ENCODE results near the gene NUDT3. TPM values are rescaled to one million over a fixed set of nuclear protein-coding genes. Genes with fewer than 3 reads are reported as not detected.
A peak's percentile ranks its signal among the peaks of the same experiment; 100 is the strongest.

Gene NUDT3
- total and polyA plus RNA-seq, 9 of the 15 experiments (the other 6 are each of a cell fraction or from before 2014, with no cell fraction given) = 5.4 to 81.2 (median 56.4) TPM

- TF ChIP-seq ZFP1 (CRISPR knock-in tag; IDR thresholded peaks at IDR 0.05) (0 out of 2 replicates have a peak, but pooled peaks have one; percentile 45), SIX5 (IDR thresholded peaks at IDR 0.05; ENCODE audit: borderline replicate concordance in 1 of 2, insufficient read depth in 1 of 2, low read depth in 1 of 2, low read length in 2 of 2) (no peak), ZNF592 (IDR thresholded peaks at IDR 0.05) (peak; percentile 90), BDP1 (IDR thresholded peaks at IDR 0.05; ENCODE audit: insufficient read depth, insufficient read length) (no peak), NCOA6 (IDR thresholded peaks at IDR 0.05) (no peak), BCOR (IDR thresholded peaks at IDR 0.05) (peak; percentile 75; the same call in 1 of the 2 replicates), GABPA (tag; conservative IDR thresholded peaks at IDR 0.05; ENCODE audit: low read depth) (no peak), MLLT1 (IDR thresholded peaks at IDR 0.05) (peak in 1 of 2 experiments; percentile 83; a peak in 2 of 4 replicates), ARID1B (IDR thresholded peaks at IDR 0.05) (peak; percentile 98), L3MBTL2 (IDR thresholded peaks at IDR 0.05) (0 out of 2 replicates have a peak, but pooled peaks have one; percentile 33), TBL1XR1 (IDR thresholded peaks at IDR 0.05; ENCODE audit: low read length in 2 of 2) (peak in 1 of 2 experiments; percentile 81; a peak in 1 of 4 replicates), STAT5B (CRISPR knock-in tag; IDR thresholded peaks at IDR 0.05) (no peak), ZNF197 (CRISPR knock-in tag; IDR thresholded peaks at IDR 0.05; ENCODE audit: low read depth) (no peak), MTA1 (IDR thresholded peaks at IDR 0.05; ENCODE audit: borderline replicate concordance) (no peak), ZNF717 (CRISPR knock-in tag; IDR thresholded peaks at IDR 0.05) (no peak), MNT (conservative IDR thresholded peaks at IDR 0.05) (peak in 1 of 2 experiments; percentile 77; a peak in 1 of 4 replicates), ZBTB5 (IDR thresholded peaks at IDR 0.05) (no peak), TAL1 (IDR thresholded peaks at IDR 0.05) (peak; percentile 96), RBM22 (IDR thresholded peaks at IDR 0.05; ENCODE audit: low read depth, low read length, poor library complexity, severe bottlenecking) (no peak), NCOA2 (IDR thresholded peaks at IDR 0.05; ENCODE audit: partially characterized antibody in 2 of 2) (peak in 1 of 2 experiments; percentile 79)
Observed at GRCh38 chr6:34281702-34282334, 110.7 kb downstream of the NUDT3 start (continued).
